GM13977 (cell line): ENCODE measurements around the gene C1orf167.

Experiments
- DNase-seq: peaks from one replicate; pipeline ENCODE4 v3.0.0; 2012; ENCODE audit warnings: low spot score
- in situ Hi-C: fragments of 300-500 bp; cut with MboI; formaldehyde crosslinking; loops from one replicate; pipeline ENCODE4 v1.12.0; 2022; ENCODE audit warnings: low sequenced_read_pairs, low pct_unique_long_range_greater_than_20kb, mixed read lengths, inconsistent platforms; ENCODE audit not compliant: unreplicated experiment
- TF ChIP-seq, protein P1 (sequence below): IDR thresholded peaks from 2 replicates; pipeline ENCODE4 v1.5.1; 2012; ENCODE audit warnings: mild to moderate bottlenecking, control low read depth; ENCODE audit not compliant: insufficient read depth; ENCODE audit errors: extremely low read depth, missing control alignments

Gene C1orf167

GRCh38 chr1:11778336-11778735, 16.3 kb downstream of the C1orf167 start:
- in situ Hi-C loops, result no loop called here
- TF ChIP-seq, protein P1, sequence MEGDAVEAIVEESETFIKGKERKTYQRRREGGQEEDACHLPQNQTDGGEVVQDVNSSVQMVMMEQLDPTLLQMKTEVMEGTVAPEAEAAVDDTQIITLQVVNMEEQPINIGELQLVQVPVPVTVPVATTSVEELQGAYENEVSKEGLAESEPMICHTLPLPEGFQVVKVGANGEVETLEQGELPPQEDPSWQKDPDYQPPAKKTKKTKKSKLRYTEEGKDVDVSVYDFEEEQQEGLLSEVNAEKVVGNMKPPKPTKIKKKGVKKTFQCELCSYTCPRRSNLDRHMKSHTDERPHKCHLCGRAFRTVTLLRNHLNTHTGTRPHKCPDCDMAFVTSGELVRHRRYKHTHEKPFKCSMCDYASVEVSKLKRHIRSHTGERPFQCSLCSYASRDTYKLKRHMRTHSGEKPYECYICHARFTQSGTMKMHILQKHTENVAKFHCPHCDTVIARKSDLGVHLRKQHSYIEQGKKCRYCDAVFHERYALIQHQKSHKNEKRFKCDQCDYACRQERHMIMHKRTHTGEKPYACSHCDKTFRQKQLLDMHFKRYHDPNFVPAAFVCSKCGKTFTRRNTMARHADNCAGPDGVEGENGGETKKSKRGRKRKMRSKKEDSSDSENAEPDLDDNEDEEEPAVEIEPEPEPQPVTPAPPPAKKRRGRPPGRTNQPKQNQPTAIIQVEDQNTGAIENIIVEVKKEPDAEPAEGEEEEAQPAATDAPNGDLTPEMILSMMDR, result no peak
- no peak for DNase-seq

DNA sequence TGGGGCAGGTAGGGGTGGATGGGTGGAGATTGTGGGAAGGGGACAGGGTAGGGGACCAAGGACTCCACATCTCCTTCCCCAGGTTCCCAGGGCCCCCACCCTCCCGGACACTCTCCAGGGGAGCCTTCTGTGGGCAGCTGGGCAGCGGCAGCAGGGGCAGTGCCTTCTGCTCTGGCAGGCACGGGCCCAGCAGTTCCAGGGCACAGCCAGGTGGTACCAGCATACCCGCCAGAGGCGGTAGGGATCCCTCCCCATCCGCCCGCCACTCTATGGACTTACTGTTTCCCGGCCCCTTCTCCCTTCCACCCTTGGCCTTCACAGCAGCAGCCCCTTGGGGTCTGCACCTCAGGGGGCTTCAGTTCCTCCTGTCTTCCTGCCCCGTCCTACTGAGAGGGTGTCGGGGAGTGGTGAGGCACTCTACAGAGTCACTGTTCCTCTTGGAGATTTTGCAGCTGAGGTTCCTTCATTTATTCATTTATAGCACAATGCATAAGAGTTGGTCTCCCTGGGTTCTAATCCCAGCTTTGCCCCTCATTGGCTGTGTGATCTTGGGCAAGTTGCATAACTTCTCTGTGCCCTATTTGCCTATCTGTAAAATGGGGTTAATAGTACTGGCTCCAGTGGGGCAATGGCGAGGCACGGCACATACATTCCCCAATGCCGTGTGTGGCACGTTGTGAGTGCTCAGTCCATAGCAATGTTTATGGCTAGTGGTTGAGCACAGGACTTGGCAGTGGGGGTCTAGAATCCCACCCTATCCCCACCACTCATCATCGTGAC, 17.0 kb downstream of the C1orf167 start:
- in situ Hi-C loops, result no loop called here
- TF ChIP-seq, protein P1, result no peak
- DNase-seq, result no peak

DNA sequence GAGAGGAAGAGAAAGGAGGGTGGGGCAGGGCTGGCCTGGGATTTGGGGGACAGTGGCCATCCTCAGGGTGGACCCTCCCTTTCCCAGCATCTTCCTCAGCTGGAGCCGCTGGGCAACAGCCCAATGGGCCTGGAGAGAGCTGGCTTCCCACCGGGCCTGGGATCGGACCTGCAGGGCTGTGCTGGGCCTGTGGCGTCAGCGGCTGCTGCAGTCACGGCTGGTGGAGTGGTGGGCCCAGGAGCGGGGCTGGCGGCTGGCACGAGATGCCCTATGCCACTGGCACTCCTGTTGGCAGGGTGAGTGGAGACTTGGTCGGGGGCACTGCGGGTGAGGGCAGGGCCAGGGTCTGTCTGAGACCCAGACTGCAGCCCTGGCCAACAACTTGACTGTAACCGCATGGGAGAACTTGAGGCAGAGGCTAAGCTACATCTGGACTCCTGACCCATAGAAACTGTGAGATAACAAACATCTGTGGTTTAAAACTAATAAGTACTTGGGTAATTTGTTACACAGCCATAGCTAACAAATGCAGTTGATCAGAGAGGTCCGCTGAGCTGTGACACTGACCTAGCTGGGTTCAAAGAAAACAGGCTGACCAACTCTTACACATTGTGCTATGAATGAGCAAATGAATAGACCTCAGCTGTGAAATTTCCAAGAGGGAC, 17.9 kb downstream of the C1orf167 start:
- TF ChIP-seq, protein P1, result no peak
- DNase-seq, result no peak
- in situ Hi-C loops, result no loop called here

- TF ChIP-seq, protein P1, result no peak
- in situ Hi-C loops, result no loop called here
- DNase-seq, result no peak
Observed at GRCh38 chr1:11780380-11781147, 18.6 kb downstream of the C1orf167 start.

- in situ Hi-C loops, result no loop called here
- TF ChIP-seq, protein P1, result no peak
- no peak for DNase-seq
Observed at GRCh38 chr1:11781297-11781696, 19.3 kb downstream of the C1orf167 start.

DNA sequence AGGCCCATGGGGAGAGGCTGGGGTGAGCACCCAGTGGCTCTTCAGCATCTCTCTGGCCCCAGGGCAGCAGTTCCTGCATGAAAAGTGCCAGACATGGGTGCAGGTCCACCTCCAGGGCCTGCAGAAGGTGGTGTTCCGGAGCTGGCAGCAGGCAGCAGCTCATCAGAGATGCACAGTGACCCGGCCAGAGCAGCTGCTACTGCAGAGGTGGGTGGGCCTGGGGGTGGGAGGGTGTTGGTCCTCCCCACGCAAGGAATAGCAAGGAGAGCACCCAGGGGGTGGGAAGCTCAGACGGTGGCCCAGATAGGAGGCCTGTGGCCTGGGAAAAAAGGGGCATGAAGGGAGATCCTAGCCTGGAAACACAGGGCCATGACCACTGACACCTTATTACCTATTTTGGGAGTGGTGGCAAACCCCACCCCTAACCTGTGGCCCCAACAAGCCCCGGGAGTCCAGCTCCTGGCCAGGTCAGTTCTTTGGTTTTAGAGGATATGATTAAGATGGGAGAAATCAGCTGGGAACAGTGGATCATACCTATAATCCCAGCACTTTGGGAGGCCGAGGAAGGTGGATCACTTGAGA, 20.2 kb downstream of the C1orf167 start:
- in situ Hi-C loops, result no loop called here
- DNase-seq, result no peak
- TF ChIP-seq, protein P1, result no peak
